Activated CD8-positive, alpha-beta memory T cell treated with anti-CD3 and anti-CD28 coated beads, Interleukin-2, amount 50 U/mL, for 4 hours (primary cell): ENCODE measurements around the gene CDCP2.
"Not testable (repeated sequence)": the region's sequence is repeated elsewhere in the genome, so short reads cannot be mapped to it uniquely, and the experiment has no call there.

Experiments
- DNase-seq: peaks from one replicate; pipeline ENCODE4 v3.0.0-alpha.2; 2020

Gene CDCP2

GRCh38 chr1:54167422-54168139, 14.8 kb upstream of the CDCP2 start:
- no peak for DNase-seq

DNA sequence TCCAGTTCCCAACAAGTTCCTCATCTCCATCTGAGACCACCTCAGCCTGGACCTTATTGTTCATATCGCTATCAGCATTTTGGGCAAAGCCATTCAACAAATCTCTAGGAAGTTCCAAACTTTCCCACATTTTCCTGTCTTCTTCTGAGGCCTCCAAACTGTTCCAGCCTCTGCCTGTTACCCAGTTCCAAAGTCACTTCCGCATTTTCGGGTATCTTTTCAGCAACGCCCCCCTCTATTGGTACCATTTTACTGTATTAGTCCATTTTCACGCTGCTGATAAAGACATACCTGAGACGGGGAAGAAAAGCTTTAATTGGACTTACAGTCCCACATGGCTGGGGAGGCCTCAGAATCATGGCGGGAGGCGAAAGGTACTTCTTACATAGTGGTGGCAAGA, 13.6 kb upstream of the CDCP2 start:
- not testable (repeated sequence) for DNase-seq

GRCh38 chr1:54165146-54165545, 12.3 kb upstream of the CDCP2 start:
- no peak for DNase-seq

DNA sequence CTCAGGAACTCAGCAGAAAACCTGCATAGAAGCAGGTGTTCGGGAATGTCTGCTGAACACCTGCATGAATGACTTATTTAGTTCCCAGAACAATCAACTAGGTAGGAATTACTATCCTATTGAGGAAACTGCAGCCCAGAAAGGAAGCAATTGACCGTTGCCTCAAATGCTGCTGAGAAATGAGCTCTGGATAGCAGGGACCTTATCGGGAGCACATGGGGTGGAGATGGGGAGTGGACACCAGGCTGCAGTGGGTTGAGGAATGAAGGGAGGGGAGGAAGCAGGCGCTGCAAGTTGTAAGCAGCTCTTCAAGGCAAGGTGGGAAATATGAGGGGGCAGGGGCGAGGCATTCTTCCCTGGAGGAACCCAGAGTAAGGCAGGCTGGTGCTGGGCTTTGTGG, 10.8 kb upstream of the CDCP2 start:
- DNase-seq = no peak

DNA sequence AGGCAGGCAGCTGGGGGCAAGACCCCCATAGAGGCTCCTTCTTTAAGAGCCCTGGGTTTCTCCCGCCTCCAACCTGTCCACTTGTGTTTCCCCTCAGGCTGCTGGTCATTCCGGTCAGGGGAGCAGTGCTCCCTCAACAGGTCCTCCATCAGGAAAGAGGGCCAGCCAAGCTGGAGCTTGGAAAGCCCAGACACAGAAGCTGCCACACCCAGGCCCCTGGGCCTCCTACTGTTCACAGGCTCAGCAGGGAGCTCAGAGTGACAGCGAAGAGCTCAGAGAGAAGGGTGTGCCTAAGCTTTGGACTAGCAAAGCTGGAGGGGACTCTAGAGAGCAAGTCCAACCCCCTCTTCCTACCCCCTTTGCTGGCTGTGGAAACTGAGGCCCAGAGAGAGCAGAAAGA, 10.3 kb upstream of the CDCP2 start:
- DNase-seq = no peak

GRCh38 chr1:54161495-54162168, 8.8 kb upstream of the CDCP2 start:
- no peak for DNase-seq

DNA sequence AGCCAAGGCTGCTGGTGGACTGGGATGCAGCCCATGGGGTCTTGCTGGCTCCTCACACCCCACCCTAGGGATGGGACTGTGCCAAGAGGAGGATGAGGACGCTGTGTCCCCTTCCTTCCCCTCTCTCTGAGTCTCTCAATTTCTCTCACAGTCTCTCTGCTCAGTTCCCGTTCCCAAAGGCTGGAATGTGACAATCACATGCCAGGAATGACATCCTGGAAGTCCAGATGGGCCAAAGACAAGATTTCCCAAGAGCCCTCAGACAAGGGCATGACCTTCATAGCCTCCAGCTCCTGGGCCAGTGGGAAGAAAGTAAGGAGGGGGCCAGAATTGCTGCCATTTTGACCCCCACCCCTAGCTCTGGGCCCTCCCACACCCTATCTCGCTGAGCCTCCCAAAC, 7.6 kb upstream of the CDCP2 start:
- no peak for DNase-seq

DNA sequence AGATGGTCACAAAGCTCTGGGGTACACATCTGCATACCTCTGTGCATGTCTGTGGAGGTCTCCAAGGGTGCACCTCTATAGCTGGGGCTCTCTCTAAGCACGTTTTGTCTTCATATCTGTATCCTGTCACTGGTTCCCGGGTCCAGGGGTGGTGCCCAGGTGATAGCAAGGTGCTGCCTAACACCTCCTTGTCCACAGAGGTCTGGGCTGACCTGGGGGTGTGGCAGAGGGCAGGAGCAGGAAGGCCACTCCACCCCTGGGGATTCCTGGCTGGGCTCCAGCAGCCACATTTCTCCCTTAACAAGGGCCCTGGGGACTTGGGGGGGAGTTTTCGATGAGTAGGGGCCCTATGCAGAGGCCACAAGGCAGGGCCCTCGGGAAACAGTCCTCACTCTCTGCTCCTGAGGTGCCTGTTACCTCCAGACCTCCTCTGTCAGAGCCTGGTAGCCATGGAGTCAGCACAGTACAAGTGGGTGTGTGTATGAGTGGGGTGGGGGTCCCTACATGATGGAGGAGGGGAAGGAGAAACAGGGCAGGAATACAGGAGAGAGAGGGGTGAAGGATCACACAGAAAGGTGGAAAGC, 7.0 kb upstream of the CDCP2 start:
- DNase-seq = no peak

GRCh38 chr1:54158071-54158470, 5.3 kb upstream of the CDCP2 start:
- no peak for DNase-seq

DNA sequence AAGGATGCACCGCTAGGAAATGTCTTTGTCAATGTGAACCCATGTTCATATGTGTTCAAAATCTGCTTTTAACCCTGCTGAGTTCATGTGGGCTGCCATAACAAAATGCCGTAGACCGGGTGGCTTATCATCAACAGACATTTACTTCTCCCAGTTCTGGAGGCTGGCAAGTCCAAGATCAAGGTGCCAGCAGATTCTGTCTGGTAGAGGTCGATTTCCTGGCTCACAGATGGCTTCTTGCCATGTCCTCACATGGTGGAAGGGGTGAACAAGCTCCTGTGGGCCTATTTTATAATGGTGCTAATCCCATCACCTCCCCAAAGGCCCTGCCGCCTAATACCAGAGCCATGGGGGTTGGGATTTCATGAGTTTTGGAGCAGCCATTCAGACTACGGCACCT, 4.6 kb upstream of the CDCP2 start:
- DNase-seq = no peak

DNA sequence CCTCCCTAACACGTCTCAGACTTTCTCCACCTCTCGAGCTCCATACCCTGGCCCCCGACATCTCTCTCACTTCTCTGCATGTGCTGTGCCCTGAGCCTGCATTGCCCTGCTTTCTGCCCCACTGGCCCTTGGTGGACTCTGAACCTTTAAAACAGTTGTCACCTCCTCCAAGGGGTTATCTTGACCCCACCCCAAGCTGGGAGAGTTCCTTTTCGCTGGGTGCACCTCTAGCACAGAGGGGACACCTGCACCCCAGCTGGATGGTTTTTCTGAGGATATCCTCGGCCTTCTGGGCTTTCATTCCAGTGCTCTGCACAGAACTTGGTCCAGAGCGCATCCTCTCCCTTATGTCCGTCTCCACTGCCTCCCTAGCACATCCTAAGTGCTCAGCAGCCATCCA, 4.2 kb upstream of the CDCP2 start:
- DNase-seq = no peak

DNA sequence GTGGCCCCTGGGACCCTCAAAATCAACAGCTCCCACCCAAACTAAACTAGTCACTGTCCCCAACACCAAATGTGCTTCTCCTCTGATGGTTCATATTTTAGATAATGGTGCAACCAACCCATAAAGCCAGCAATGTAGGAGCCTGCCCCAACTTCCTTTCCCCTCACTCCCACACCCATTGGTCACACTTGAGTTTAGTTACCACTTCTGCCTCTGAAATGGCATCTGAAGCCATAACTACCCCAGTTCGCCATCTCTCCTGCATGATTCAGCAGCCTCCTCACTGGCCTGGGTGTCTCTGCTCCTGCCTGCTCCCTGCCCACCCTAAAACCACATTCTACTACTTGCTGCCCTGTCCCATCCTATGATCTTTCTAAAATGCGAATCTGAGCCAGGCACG, 3.4 kb upstream of the CDCP2 start:
- DNase-seq = no peak

- no peak for DNase-seq
Measured at GRCh38 chr1:54153535-54154439, 987 bp upstream of the CDCP2 start.

DNA sequence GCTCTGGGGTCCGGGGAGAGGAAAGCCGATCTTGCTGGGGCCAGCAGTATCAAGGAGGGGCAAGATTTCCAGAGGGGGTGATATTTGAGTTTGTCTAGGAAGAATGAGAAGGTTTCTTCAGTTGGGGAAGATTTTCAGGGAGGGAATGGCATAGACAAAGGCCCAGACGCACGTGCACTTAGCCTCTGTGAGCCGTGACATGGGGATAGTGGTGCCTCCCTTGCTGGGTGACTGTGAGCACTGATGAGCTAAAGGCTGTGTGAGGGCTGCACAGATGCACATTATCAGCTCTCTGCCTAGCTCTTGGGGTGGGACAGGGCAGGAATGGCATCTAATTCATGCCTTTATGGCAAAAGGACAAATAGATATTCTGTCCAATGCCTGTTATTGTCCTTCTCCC, 1.8 kb downstream of the CDCP2 start:
- DNase-seq = no peak

GRCh38 chr1:54149734-54150133, 3.1 kb downstream of the CDCP2 start:
- DNase-seq = no peak

GRCh38 chr1:54144366-54144765, 8.4 kb downstream of the CDCP2 start:
- DNase-seq = no peak

DNA sequence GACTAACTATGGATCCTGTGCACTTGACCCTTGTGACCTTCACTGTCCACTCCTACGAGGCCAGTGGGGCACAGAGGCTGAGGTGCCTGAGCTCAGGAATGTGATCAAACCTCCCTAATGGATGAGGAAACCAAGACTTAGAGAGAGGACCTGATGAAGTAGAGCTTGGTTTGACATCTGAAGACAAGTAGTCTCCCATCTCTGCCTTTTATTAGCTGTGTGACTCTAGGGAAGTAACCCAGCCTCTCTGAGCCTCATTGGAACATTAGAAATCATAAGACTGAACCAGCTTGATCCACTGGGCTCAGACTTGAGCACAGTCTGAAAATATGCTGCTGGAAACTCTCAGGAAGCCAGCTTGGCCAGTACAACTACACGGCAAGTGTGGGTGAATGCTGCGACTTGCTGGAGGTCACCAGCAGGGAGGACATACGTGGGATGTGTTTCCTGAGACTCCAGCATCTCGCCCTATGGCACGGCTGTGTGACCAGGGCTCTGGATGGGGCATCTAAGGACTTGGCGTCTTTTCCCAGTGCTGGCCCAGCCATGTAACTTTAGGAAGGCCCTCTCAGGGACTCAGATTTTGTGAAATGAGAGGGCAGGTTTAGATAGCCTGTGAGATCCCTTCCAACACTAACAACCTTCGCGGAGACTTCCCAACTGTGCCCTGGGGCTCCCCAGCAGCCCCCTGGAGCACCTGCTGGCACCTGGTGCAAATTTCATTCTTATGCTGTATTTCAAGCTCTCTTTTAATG, 10.5 kb downstream of the CDCP2 start:
- no peak for DNase-seq

DNA sequence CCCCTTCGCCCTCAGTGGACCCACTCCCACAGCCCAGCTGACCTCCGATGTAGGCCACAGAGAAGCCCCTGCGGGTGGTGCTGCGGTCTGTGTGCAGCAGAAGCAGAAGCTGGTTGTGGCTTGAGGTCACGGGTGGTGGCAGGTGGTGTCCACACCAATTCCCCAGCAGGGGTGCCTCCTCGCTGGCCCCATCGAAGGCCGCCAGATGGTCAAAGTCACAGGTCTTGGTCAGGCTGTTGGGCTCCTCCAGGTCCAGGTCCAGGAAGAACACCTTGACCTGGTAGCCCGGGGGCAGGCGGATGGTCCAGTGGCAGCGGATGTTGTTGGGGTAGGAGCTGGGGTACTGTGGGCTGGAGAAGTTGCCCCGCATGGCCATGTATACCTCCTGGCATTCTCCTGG, 13.1 kb downstream of the CDCP2 start:
- DNase-seq = no peak

DNA sequence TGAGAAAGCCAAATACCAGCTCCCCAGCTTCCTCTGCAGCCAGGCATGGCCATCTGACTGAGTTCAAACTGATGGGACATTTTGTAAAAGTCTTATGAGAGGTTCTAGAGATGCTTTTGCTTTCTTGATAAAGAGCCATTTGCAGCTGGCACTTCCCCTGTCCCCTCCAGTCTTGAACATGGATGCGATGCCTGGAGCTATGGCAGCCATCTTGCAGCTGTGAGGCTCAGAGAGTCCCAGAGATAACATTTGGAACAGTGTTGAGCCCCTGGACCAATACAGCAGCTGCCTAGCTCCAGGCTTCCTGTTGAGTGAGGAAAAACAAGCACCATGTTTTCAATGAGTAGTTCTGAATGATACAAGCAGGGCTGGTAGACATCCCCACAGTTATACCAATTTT, 13.8 kb downstream of the CDCP2 start:
- no peak for DNase-seq

DNA sequence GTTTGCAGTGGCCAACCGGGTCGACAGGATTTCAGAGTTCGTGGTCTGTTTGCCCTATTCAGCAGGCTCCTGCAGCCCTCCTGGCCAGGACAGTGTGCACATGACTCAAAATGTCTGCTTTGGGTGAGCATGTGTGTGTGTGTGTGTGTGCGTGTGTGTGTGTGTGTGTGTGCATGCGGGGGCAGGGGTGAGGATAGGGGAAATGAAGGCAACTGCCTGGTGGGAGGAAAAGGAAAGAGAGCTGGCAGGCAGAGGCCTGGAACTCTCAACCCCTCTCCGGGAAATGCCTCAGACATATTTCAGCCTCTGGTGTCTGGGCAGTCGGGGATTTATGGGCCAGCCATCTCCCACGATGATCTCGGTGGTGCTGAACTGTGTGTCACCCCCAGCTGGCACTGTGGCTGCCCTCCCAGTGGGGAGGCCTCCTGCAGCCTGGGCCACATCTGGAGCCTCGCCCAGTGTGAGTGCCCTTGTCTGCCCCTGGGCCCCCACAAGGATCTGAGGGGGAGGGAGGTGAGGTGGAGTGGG, 15.2 kb downstream of the CDCP2 start:
- DNase-seq = no peak

GRCh38 chr1:54136963-54137533, 15.8 kb downstream of the CDCP2 start:
- DNase-seq = no peak

GRCh38 chr1:54136269-54136896, 16.4 kb downstream of the CDCP2 start:
- no peak for DNase-seq
